IPS-18a (cell line): ENCODE data around the gene DICER1.

Source experiments
- H3K27ac ChIP-seq: one replicate; pipeline ENCODE4 v1.5.1; 2013; ENCODE audit warnings: low read length
- H3K27me3 ChIP-seq: one replicate; pipeline ENCODE4 v1.6.1; 2013; ENCODE audit warnings: mild to moderate bottlenecking, low read length; ENCODE audit not compliant: control insufficient read depth, insufficient read depth
- H3K36me3 ChIP-seq: one replicate; pipeline ENCODE4 v1.6.1; 2013; ENCODE audit warnings: low read depth, low read length; ENCODE audit not compliant: control insufficient read depth
- H3K4me1 ChIP-seq: one replicate; pipeline ENCODE4 v1.6.1; 2013; ENCODE audit warnings: low read depth, low read length; ENCODE audit not compliant: control insufficient read depth
- H3K4me3 ChIP-seq: one replicate; pipeline ENCODE4 v1.5.1; 2013; ENCODE audit warnings: low read length
- H3K9ac ChIP-seq: one replicate; pipeline ENCODE4 v1.6.1; 2013; ENCODE audit warnings: mild to moderate bottlenecking, low read length, moderate library complexity
- H3K9me3 ChIP-seq: one replicate; pipeline ENCODE4 v1.6.1; 2013; ENCODE audit warnings: low read depth, low read length; ENCODE audit not compliant: control insufficient read depth

The DICER1 gene

DNA sequence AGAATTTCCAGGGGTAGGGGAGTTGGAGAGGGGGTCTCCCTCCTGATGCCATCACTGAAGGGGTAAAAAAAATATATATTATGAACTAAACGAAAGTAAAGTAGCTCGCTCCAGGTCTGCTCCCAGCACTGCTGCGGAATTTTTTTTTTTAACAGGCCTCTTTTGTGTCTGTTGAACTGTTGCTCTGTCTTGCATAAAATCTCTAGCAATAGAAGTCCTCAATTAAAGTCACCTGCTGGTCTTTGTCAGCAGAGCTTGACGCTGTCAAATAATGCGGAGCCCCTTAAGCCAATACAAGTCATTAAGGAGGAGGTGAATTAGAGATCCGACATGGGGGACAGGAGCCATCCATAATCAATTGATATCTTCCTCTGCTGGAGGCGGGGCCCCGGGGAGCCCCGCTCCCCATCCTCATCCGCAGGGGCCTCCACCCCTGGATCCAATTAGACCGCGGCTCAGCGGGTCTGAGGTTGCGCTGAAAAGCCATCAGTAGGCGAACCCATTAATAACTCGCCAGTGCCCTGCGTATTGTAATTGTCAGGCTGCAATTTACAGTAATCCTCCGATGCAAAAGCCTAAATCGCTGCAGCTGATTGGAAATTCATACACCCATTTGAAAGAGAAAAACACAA, 85.6 kb downstream of the DICER1 start:
- no peak overlapping the region for H3K4me3 ChIP-seq
- H3K4me1 ChIP-seq: no peaks in the 10 kb centered on the region
- H3K9ac ChIP-seq: no peak overlapping the region
- H3K9me3 ChIP-seq: no peaks in the 10 kb centered on the region
- H3K36me3 ChIP-seq: no peaks in the 10 kb centered on the region
- H3K27me3 ChIP-seq: no peaks in the 10 kb centered on the region
- H3K27ac ChIP-seq: no peak overlapping the region

DNA sequence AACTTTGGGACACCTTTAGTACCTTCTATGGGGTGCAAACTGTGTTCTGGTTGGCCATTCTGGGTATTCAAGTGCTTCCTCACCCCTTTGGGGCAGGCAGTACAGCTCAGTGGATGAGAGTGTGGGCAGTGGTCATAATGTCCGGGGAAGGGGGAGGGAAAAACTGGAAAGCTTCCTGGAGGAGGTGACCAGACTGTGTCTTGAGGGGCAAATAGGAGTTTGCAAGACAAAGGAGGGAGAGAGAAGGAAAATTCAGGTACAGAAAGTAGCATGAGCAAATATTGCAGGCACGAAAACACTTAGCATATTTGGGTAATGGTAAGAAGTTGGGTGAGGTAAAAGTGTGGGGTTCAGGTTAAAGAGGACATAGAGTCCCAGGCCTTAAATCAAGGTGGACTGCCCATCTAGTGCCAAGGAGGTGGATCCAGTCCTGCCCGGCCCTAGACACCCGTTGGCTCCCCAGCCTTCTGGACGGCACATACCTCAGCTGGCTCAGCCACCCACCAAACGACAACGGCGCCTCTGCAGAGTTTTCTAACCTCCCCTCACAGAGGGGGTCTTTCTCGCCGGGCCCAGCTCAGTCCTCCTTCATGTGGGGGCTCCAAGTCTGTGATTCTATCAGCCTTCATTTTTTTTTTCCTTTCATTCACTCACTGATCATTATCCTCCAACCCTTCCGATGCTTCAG, 86.4 kb downstream of the DICER1 start:
- no peaks in the 10 kb centered on the region for H3K36me3 ChIP-seq
- H3K9me3 ChIP-seq: no peaks in the 10 kb centered on the region
- no peak overlapping the region for H3K27ac ChIP-seq
- no peak overlapping the region for H3K4me3 ChIP-seq
- no peak overlapping the region for H3K9ac ChIP-seq
- no peaks in the 10 kb centered on the region for H3K4me1 ChIP-seq
- H3K27me3 ChIP-seq: no peaks in the 10 kb centered on the region

DNA sequence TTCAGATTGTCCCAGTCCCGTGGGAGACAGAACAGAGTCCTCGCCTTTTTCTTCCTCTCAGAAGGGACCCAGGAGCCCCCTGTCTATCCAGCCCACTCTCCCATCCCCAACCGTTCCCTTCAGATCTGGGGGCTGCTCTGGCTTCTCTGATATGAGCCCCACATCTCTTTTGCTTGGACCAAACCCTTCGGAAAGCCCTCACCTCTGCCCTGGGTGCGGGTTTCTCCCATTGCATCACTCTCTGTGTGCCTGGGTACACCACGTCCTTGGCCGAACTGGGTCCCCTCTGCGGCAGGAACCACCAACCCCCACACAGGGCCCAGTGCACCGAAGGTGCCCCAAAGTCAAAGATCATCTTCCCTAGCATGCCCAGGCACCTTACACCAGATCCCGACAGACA, 87.8 kb downstream of the DICER1 start:
- Histone ChIP-seq H3K4me1 (no peaks in the 10 kb centered on the region), H3K9ac (no peak overlapping the region), H3K4me3 (no peak overlapping the region), H3K27ac (no peak overlapping the region), H3K9me3 (no peaks in the 10 kb centered on the region), H3K36me3 (no peaks in the 10 kb centered on the region), H3K27me3 (no peaks in the 10 kb centered on the region)

DNA sequence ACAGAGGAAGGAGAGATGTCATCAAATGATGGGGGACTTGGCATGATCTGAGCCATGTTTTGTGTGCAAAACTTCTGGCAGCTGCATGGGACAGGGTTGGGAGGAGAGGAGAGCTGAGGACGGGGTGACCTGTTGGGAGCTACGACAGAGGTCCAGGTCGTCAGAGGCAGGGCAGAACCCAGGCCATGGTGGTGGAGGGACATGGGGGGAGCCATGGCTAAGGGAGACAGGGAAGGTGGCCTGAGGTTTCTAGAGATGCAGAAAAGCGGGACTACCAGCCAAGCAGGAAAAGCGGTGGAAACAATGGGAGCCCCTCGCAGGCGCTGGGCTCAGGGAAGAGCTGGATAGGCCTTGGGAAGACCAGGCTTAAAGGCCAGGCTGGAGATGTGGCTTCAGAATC, 88.3 kb downstream of the DICER1 start:
- H3K9me3 ChIP-seq: no peaks in the 10 kb centered on the region
- no peak overlapping the region for H3K27ac ChIP-seq
- no peak overlapping the region for H3K4me3 ChIP-seq
- no peaks in the 10 kb centered on the region for H3K36me3 ChIP-seq
- H3K4me1 ChIP-seq: no peaks in the 10 kb centered on the region
- no peaks in the 10 kb centered on the region for H3K27me3 ChIP-seq
- H3K9ac ChIP-seq: no peak overlapping the region

DNA sequence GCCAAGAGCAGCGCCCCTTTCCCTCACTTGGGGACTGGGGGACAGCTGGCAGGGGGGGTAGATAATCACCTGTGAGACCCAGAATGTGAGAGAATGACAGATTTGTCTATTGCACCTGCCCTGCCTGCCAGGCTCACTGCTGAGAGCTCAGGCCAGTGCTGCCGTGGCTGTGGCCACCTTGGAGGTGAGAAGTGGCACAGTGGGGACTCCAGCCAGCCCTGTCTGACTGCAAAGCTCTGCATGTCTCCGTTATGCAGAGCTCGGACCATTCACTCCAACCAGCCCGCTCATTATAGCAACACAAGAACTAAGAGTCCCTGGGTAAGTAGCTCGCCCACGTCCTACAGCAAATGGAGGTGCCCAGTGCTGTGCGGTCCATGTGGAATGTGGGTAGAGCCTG, 88.8 kb downstream of the DICER1 start:
- no peaks in the 10 kb centered on the region for H3K4me1 ChIP-seq
- H3K36me3 ChIP-seq: no peaks in the 10 kb centered on the region
- no peaks in the 10 kb centered on the region for H3K9me3 ChIP-seq
- no peak overlapping the region for H3K27ac ChIP-seq
- no peak overlapping the region for H3K4me3 ChIP-seq
- no peaks in the 10 kb centered on the region for H3K27me3 ChIP-seq
- H3K9ac ChIP-seq: no peak overlapping the region

DNA sequence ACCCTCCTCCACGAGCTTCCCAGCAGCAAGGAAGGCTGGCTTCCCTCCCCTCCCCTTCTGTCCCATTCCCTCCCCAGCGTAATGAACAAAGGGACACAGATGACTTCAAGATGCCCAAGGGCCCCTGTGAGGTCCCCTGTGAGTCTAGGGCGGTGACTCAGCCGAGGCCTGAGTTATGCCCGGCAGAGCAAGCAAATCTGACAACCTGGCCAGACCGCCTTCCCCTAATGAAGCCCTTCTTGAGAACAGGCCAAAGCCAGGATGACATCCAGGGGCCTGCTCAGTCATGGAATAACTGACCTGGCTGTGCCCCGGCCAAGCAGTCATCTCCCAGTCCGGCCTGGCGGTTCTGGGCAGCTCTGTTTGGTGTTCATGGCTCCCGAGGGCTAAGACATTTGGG, 89.2 kb downstream of the DICER1 start:
- Histone ChIP-seq H3K9me3 (no peaks in the 10 kb centered on the region), H3K27ac (no peak overlapping the region), H3K4me3 (no peak overlapping the region), H3K9ac (no peak overlapping the region), H3K36me3 (no peaks in the 10 kb centered on the region), H3K4me1 (no peaks in the 10 kb centered on the region), H3K27me3 (no peaks in the 10 kb centered on the region)

DNA sequence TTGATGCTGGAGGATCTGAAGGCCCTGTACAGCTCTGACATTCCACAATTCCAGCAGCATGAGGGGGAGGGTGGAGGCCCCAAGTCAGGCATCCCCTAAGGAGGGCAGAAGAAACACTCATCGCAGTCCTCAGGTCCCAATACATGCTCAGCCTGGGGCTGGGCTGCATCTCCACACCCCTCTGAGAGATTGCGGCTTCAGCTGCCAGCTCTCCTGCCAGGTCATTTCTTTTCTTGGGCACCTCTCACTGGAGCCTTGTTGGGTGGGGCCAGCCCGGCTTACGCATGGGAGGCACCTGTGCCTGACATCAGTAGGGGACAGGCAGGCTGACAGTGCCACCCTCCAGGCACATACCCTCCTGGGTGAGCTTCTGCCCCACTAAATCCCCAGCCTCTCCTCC, 89.8 kb downstream of the DICER1 start:
- Histone ChIP-seq H3K4me3 (no peak overlapping the region), H3K9me3 (no peaks in the 10 kb centered on the region), H3K4me1 (no peaks in the 10 kb centered on the region), H3K27me3 (no peaks in the 10 kb centered on the region), H3K27ac (no peak overlapping the region), H3K9ac (no peak overlapping the region), H3K36me3 (no peaks in the 10 kb centered on the region)

DNA sequence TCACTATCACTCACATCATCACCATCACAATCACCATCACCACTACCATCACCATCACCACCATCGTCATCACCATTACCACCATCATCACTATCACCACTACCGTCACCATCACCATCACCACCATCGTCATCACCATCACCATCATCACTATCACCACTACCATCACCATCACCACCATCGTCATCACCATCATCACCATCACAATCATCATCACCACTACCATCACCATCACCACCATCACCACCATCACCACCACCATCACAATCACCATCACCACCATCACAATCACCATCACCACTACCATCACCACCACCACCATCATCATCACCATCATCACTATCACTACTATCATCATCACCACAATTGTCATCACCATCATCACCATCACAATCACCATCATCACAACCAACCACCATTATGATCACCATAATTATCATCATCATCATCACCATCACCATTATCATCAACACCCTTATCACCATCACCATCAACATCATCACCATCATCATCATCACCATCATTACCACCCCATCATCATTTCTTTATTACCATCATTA, 90.8 kb downstream of the DICER1 start:
- H3K4me1 ChIP-seq: no peaks in the 10 kb centered on the region
- H3K36me3 ChIP-seq: no peaks in the 10 kb centered on the region
- H3K4me3 ChIP-seq: no peak overlapping the region
- H3K27ac ChIP-seq: no peak overlapping the region
- no peaks in the 10 kb centered on the region for H3K9me3 ChIP-seq
- no peak overlapping the region for H3K9ac ChIP-seq
- H3K27me3 ChIP-seq: no peaks in the 10 kb centered on the region

DNA sequence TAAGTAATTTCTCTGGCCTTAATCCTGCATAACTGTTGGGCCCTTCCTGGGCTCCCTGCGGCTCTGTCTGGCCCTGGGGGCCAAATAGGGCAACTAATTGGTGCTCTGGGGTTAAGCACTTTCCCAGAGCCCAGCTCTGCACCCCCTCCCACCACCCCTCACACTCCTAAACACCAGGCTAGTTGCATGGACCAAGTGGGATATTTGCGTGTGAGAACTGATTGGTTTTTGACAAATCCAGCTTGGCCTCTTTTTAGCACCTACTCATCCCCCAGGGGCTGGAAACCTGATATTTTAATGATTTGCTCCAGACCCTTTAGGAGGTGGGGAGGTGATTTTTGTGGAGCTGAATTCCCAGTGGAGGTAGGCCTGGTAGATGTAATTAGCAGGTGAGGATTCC, 91.9 kb downstream of the DICER1 start:
- Histone ChIP-seq H3K36me3 (no peaks in the 10 kb centered on the region), H3K4me3 (no peak overlapping the region), H3K4me1 (no peaks in the 10 kb centered on the region), H3K27me3 (no peaks in the 10 kb centered on the region), H3K9me3 (no peaks in the 10 kb centered on the region), H3K27ac (no peak overlapping the region), H3K9ac (no peak overlapping the region)

DNA sequence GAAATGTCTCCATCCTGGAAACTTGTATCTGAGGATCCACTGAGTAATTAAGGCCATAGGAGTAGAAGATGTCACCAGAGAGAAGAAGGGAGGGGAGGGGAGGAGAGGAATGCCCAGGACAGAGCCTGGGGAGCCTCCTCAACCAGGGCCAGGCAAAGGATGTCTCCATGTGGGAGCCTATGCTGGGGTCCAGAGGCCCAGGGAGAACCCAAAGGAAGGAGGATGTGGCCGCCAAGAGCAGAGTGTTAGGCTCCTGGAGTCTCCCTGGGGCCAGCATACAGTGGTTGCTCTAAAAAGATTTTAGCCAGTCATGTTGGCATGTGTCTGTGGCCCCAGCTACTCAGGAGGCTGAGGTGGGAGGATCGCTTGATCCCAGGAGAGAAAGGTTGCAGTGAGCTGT, 92.6 kb downstream of the DICER1 start:
- Histone ChIP-seq H3K9me3 (no peaks in the 10 kb centered on the region), H3K9ac (no peak overlapping the region), H3K4me3 (no peak overlapping the region), H3K27me3 (no peaks in the 10 kb centered on the region), H3K36me3 (no peaks in the 10 kb centered on the region), H3K4me1 (no peaks in the 10 kb centered on the region), H3K27ac (no peak overlapping the region)

DNA sequence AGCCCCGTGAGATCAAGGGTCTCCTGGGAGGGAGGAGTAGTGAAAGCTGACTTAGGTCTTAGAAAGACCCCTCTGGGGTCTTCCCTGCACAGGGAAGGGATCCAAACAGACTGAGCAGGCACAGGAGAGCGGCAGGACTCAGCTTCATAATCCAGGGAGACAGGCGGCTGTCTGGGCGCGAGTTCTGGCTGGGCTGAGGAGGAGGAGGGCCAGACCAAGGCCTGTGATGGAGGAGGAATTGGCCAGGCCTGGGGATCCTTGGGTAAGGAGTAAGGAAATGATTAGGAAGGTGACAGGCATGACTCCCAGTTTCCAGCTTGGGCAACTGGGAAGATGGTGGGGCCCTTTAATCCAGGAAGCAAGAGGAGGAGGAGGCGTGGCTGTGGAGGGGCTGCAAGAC, 93.1 kb downstream of the DICER1 start:
- H3K9me3 ChIP-seq: no peaks in the 10 kb centered on the region

DNA sequence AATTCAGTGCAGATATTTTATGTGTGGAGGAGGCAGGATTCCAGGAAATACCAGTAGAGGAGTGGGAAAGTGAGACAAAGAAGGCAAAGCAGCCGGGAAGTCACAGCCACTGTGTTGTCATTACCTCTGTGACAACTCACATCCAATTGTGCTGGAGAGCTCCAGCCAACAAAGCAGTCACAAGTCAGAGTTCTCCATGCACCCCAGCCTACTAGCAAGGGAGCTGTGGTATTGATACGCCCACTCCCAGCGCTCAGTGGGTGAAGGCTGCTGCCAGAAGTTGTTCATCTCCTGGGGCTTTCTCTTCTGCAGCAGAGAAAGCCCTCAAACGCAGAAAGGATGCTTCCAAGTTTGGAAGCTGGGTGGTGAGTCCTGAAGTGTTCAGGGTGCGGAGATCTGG, 93.9 kb downstream of the DICER1 start:
- Histone ChIP-seq H3K36me3 (no peaks in the 10 kb centered on the region), H3K4me3 (no peak overlapping the region), H3K9me3 (no peaks in the 10 kb centered on the region), H3K4me1 (no peaks in the 10 kb centered on the region), H3K9ac (no peak overlapping the region), H3K27me3 (no peaks in the 10 kb centered on the region), H3K27ac (no peak overlapping the region)

More for the DNA sequence above, 93.1 kb downstream of the DICER1 start:
- H3K4me1 ChIP-seq: no peaks in the 10 kb centered on the region
- no peak overlapping the region for H3K4me3 ChIP-seq
- no peaks in the 10 kb centered on the region for H3K27me3 ChIP-seq
- no peak overlapping the region for H3K27ac ChIP-seq
- H3K36me3 ChIP-seq: no peaks in the 10 kb centered on the region
- no peak overlapping the region for H3K9ac ChIP-seq
